Peyer's patch (tissue), 4 donors: ENCODE results near the gene WRAP73. TPM values are rescaled to one million over a fixed set of nuclear protein-coding genes. Genes with fewer than 3 reads are reported as not detected.

Experiments used
- DNase-seq, 3 donors: peaks; one replicate each; pipeline ENCODE4 v3.0.0-alpha.2; 2017 to 2019
- H3K27ac ChIP-seq, 4 donors: fragments of 200-600 bp; sonication (generic); one replicate each; pipeline ENCODE4 v1.5.1; 2016 to 2019
- H3K27me3 ChIP-seq, 2 donors: fragments of 200-600 bp; sonication (generic); one replicate each; pipeline ENCODE4 v1.5.1; 2019
- H3K36me3 ChIP-seq, 3 donors: fragments of 200-600 bp; sonication (generic); one replicate each; pipeline ENCODE4 v1.5.1; 2016 to 2019
- H3K4me1 ChIP-seq, 4 donors: fragments of 200-600 bp; sonication (generic); one replicate each; pipeline ENCODE4 v1.5.1; 2016 to 2019
- H3K4me3 ChIP-seq, 4 donors: fragments of 200-600 bp; sonication (generic); 1 replicate in 3 of 4; 2 replicates in 1 of 4; pipeline ENCODE4 v1.5.1; 2016 to 2019; ENCODE audit warnings: mild to moderate bottlenecking in 1 of 4
- H3K9me3 ChIP-seq, 4 donors: fragments of 200-600 bp; sonication (generic); one replicate each; pipeline ENCODE4 v1.5.1; 2016 to 2019; ENCODE audit warnings: mild to moderate bottlenecking in 1 of 4
- POLR2A ChIP-seq, 2 donors: fragments of 450-650 bp; IDR thresholded peaks; one replicate each; pipeline ENCODE4 v1.5.1; 2017; ENCODE audit warnings: antibody characterized with exemption in 2 of 2, mild to moderate bottlenecking in 2 of 2, moderate library complexity in 2 of 2
- total RNA-seq, 4 donors: library from RNA; depleted of rRNA; stranded (reverse); fragments of >200 nt; gene quantifications; one replicate each; pipeline ENCODE4 v1.1.0, GENCODE V29; 2016
- TF ChIP-seq, protein P1 (sequence below), 6 experiments: fragments of 450-650 bp in 4 of 6; fragments of 200-600 bp in 2 of 6; sonication (generic) in 1 of 6; IDR thresholded peaks; one replicate each; pipeline ENCODE4 v1.5.1; 2017 to 2019; ENCODE audit warnings: antibody characterized with exemption in 6 of 6, mild to moderate bottlenecking in 3 of 6, moderate library complexity in 1 of 6

Gene WRAP73
- total RNA-seq, 4 donors from 2014 or later: 34.3 to 71.1 (median 49.4) TPM

DNA sequence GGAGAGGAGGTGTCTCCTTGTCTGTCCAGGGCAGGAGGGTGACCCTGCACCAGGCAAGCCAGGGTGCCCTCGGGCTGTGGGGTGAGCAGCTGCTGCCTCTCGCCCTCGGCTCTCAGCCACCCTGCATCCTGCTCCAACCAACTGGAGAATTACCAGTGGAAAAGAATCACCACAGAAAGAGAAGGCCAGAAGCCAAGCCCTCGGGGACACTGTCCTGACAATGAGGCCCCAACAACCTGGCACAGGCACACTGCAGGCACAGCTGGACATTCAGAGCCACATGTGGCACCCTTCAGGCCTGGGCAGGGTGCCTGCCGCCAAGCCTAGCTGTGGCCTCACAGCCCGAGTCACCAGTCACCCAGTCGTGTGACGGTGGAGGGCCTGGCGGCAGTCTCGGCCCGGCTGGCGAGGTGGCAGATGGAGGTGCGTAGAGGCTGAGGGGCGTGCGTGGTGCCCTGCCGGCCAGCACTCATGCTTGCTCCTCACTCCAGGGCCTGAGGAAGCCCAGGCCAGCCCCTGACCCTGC, 50.6 kb downstream of the WRAP73 start:
- H3K27ac ChIP-seq: no peak overlapping the region
- no peak overlapping the region for H3K4me3 ChIP-seq
- DNase-seq: no peak
- H3K4me1 ChIP-seq: peaks cover 0 to 25% (median 21%) of the 10 kb centered on the region in 4 donors
- H3K27me3 ChIP-seq: no peaks in the 10 kb centered on the region
- no peaks in the 10 kb centered on the region for H3K36me3 ChIP-seq
- TF ChIP-seq, protein P1, sequence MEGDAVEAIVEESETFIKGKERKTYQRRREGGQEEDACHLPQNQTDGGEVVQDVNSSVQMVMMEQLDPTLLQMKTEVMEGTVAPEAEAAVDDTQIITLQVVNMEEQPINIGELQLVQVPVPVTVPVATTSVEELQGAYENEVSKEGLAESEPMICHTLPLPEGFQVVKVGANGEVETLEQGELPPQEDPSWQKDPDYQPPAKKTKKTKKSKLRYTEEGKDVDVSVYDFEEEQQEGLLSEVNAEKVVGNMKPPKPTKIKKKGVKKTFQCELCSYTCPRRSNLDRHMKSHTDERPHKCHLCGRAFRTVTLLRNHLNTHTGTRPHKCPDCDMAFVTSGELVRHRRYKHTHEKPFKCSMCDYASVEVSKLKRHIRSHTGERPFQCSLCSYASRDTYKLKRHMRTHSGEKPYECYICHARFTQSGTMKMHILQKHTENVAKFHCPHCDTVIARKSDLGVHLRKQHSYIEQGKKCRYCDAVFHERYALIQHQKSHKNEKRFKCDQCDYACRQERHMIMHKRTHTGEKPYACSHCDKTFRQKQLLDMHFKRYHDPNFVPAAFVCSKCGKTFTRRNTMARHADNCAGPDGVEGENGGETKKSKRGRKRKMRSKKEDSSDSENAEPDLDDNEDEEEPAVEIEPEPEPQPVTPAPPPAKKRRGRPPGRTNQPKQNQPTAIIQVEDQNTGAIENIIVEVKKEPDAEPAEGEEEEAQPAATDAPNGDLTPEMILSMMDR (IDR thresholded peaks at IDR 0.05): no peak
- TF ChIP-seq POLR2A (IDR thresholded peaks at IDR 0.05): no peak
- H3K9me3 ChIP-seq: no peaks in the 10 kb centered on the region

DNA sequence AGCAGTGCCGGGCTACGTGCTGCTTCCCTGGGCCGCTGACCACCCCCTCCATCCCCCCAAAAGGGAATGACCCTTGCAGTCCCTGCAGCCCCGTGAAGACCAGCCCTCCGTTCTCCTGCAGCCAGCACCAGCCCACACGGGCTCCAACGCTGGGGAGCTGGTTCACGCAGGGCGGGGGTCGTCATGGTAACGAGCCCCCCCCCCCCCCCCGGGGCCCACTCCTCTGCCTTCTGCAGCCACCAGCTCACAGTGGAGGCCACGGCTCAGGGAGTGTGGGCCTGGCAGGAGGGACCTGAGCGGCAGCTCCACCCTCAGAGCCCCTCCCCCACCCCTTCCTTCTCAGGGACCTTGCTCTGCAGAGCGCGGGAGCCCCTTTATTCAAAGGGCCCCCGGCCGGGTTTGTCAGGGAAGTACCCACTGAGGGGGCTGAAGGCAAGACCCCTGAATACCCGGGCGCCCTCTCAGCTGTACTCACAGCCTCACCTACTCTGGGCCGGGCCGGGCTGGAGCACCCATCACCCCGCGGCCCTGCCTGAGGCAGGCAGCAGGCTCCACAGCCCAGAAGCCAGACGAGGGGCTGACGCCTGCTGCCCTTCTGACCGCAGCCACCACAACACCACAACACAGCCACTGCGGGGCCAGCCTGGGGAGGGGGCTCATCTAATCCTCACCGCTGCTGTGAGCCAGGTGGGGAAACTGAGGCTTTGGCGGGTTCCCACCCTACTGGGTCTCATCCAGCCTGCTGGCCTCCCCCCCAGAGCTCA, 51.2 kb downstream of the WRAP73 start:
- H3K4me3 ChIP-seq: peak overlapping the region in 2 of 4 donors; percentile 9 to 17
- no peak for DNase-seq

GRCh38 chr1:3598051-3598491, 51.8 kb downstream of the WRAP73 start:
- no peaks in the 10 kb centered on the region for H3K36me3 ChIP-seq
- H3K4me3 ChIP-seq: peak overlapping the region in 2 of 4 donors; percentile 9 to 17
- peak in 1 of 3 donors; percentile 20 for DNase-seq
- H3K4me1 ChIP-seq: peaks cover 0 to 25% (median 21%) of the 10 kb centered on the region in 4 donors
- no peaks in the 10 kb centered on the region for H3K27me3 ChIP-seq
- no peaks in the 10 kb centered on the region for H3K9me3 ChIP-seq
- H3K27ac ChIP-seq: peak overlapping the region in 1 of 4 donors; percentile 25
- no peak for TF ChIP-seq POLR2A (IDR thresholded peaks at IDR 0.05)
- TF ChIP-seq, protein P1 (IDR thresholded peaks at IDR 0.05): no peak

More for the DNA sequence above, 51.2 kb downstream of the WRAP73 start:
- TF ChIP-seq POLR2A (IDR thresholded peaks at IDR 0.05): no peak
- TF ChIP-seq, protein P1 (IDR thresholded peaks at IDR 0.05): no peak
- Histone ChIP-seq H3K9me3 (no peaks in the 10 kb centered on the region), H3K36me3 (no peaks in the 10 kb centered on the region), H3K4me1 (peaks cover 0 to 25% (median 21%) of the 10 kb centered on the region in 4 donors), H3K27me3 (no peaks in the 10 kb centered on the region), H3K27ac (no peak overlapping the region)

- TF ChIP-seq, protein P1 (IDR thresholded peaks at IDR 0.05): no peak
- TF ChIP-seq POLR2A (IDR thresholded peaks at IDR 0.05): no peak
These were observed 52.3 kb downstream of the WRAP73 start for GRCh38 chr1:3597599-3597964.

GRCh38 chr1:3596663-3597598, 53.0 kb downstream of the WRAP73 start:
- Histone ChIP-seq H3K4me3 (no peak overlapping the region), H3K27ac (no peak overlapping the region), H3K27me3 (no peaks in the 10 kb centered on the region), H3K4me1 (peaks cover 0 to 25% (median 21%) of the 10 kb centered on the region in 4 donors), H3K36me3 (no peaks in the 10 kb centered on the region), H3K9me3 (no peaks in the 10 kb centered on the region)
- no peak for TF ChIP-seq POLR2A (IDR thresholded peaks at IDR 0.05)
- TF ChIP-seq, protein P1 (IDR thresholded peaks at IDR 0.05): no peak
- no peak for DNase-seq

More at GRCh38 chr1:3597599-3597964, 52.3 kb downstream of the WRAP73 start:
- Histone ChIP-seq H3K36me3 (no peaks in the 10 kb centered on the region), H3K4me3 (no peak overlapping the region), H3K9me3 (no peaks in the 10 kb centered on the region), H3K27ac (peak overlapping the region in 1 of 4 donors; percentile 25), H3K27me3 (no peaks in the 10 kb centered on the region), H3K4me1 (peaks cover 0 to 25% (median 21%) of the 10 kb centered on the region in 4 donors)
- peak in 1 of 3 donors; percentile 39 for DNase-seq
